T-helper 2 cell (primary cell): Measurements from ENCODE around the gene XRCC5.

Experiments used
- DNase-seq, 5 experiments: peaks; one replicate each; pipeline versions ENCODE4 v3.0.0 to v3.0.0-alpha.2; 2012 to 2022

XRCC5 gene

DNA sequence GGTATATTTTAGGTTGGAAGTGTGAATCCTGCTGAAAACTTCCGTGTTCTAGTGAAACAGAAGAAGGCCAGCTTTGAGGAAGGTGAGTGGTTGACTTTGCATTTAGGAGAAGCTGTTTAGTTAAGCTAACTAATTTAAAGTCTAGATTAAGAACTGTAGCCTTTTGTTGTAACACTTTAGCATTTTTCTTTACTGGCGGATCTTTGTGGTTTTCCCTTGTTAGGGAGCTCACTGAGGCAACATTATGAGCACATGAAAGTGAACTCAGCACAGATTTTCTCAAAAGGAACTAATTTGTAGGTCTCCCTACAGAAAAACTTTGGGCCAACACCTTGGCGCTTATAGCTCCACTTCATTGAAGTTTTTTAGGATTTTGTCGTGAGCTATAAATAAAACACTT lies 52.8 kb downstream of the XRCC5 start:
- DNase-seq = no peak

DNA sequence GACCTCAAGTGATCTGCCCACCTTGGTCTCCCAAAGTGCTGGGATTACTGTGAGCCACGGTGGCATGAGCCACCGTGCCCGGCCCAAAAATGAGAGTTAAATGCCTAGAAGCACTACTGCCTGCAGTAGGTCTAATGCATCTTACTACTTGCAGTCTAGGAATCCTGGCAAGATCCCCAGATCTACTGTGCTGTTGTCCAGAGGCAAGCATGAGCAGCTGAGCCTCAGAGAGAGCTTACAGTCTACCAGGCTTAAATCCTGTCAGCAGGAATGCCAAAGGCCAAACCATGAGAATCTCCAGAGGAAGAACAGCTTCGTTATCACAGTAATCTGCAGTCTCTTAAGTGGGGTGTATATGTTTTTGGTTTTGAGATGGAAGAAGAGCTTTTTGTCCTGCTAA lies 54.4 kb downstream of the XRCC5 start:
- no peak for DNase-seq

DNA sequence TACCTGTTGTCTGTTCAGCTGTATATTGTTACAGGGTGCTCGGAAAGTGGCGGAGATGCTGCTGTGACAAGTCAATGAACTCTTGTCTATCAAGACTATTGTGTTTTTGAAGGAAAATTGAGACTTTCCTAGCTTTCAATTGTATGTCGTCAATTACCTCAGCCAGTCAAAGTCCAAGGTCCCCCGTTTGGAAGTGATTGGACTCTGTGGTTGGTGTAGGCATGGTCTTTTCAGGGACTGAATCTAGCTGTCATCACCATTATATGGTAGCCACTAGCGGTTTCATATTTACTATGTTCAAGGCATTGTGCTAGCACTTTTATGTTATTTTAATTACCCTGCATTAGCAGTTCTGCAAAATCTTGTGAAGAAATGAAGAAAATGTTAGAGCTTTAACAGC lies 54.9 kb downstream of the XRCC5 start:
- DNase-seq = no peak

DNA sequence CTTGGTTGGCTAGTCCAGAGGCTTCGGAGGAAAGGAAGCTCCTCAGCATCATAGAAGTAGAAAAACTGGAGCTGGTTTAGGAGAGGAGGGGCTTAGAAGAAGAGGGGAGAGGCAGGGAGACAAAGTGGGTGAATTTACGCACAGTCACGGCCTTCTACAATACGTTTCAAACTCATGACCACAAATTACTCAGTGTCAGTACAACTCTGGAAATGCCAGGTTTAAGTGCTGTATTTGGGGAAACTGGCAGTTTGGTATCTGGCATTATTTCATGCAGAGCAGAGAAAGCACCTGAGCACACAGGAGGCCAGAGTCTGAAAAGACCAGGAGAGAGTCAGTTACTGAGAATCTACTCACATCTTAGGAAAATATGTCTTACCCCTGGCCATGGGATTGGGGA lies 55.4 kb downstream of the XRCC5 start:
- no peak for DNase-seq

DNA sequence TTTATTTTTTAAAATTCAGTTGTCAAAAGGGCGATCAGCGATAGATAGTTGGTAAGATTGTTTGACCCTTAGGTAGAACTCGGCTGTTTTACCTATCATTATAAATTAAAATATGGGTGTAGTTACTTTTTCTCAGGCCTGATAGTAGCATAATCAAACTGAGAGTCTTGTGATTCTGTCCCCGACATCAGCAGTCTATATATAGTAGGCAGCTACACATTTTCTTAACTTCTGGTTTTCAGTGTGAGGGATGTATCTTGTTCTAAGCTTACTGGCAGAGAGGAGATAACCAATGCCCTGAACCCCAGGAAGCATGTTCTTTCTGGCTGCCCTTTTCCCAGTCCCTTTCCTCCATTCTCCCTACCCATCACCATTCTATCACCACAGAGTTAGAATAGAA lies 56.6 kb downstream of the XRCC5 start:
- DNase-seq = no peak

DNA sequence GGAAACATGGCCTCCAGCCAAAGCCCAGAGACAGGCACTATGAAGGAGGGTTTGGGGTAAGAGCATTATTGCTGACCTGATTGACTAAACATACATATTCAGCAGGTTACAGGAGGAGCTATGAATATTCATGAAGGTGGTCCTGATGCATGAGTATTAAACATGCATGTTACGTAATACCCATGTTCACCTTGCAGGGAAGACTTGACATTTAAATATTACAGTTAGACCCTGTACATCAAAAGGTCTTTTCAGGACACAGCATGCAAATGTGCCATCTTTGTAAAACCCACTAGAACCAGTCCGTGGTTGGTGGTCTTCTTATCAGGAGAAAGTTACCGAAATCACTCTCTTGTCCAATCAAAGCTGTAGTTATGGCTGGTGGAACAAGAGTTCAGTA lies 59.9 kb downstream of the XRCC5 start:
- DNase-seq = no peak

DNA sequence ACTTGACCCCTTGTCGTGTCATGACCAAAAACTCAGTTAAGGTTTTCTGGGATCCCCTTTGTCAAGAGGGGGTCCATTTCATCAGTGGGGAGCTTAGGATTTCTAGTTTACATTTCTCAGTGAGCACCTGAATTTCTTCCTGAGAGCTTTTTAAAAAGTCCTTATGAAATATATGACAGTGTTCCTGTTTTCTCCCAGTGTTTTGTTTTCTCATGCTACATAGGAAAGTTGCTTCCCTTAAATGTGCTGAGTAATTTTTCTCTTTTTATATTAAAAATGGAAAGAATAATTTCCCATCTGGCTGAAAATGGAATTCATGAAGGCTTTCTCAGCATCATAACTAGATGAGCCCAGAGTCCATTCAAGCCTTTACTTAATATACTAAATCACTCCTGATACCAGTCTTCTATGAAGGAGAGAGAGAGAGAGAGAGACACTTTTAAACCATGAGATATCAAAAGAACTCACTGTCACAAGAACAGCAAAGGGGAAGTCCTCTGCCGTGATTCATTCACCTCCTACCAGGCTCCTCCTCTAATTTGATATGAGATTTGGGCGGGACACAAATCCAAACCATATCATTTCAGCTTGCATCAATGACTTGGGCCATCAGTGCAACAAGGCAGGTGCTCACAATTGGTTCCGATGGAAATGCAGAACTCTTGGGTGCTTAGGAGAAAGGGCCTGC lies 61.1 kb downstream of the XRCC5 start:
- DNase-seq = peak in 1 of 5 experiments; percentile 25

DNA sequence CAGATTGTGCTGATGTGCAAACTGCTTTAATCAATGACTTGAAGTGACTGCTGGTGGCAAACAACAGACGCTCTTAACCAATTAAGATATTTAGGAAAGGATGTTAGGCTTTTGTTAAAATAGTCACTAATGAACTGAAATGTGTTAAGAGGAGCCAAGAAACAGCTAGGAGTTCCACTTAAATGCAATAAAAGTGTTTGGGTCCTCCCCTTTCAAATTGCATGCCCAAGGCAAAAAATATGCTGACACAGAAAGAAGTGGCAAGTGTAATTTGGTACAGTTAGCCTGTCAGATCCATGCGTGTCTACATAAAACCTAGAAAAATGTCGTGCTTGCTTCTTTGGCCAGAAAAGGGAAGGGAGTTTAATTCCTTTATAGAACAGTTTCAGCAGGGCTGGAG lies 61.9 kb downstream of the XRCC5 start:
- DNase-seq = no peak

DNA sequence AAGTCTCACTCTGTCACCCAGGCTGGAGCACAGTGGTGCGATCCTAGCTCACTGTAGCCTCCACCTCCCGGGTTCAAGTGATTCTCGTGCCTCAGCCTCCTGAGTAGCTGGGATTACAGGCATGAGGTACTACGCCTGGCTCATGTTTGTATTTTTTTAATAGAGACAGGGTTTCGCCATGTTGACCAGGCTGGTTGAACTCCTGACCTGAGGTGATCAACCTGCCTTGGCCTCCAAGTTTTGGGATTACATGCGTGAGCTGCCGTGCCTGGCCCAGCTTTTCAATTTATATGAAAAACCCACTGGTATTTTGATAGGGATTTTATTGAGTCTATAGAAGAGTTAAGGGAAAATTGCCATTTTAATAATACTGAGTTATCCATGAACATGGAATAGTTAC lies 63.3 kb downstream of the XRCC5 start:
- DNase-seq = no peak

DNA sequence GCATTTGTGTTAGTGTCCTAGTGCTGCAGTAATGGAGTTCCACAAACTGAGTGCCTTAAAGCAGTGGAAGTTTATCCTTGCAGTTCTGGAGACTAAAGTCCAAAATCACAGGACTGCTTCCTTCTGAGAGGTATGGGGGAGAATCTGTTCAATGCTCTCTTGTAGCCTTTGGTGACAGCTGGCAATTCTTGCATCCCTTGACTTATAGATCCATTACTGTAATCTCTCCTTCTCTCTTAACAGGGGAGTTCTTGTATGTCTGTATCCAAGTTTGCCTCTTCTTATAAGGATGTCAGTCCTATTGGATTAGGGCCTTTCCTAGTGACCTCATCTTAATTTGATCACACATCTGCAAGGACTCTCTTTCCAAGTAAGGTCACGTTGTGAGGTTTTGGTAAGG lies 69.9 kb downstream of the XRCC5 start:
- no peak for DNase-seq

DNA sequence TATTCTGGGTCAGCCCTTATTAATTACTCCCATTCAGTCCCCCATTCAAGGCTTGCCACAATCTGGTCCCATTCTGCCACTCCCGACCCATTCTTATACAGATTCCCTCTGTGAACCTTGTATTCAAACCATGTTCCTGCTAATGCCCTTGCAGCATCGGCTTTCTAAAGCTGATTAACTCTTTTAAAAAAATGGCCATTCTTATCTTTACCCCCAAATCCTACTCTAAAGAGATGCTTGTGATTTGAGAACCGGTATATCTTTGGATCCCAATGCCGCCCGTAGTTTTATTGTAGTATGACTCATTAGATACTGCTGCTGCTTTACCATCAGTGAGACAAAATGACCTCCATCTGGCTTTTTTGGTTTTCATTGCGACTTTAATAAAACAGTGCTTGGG lies 72.2 kb downstream of the XRCC5 start:
- DNase-seq = no peak

DNA sequence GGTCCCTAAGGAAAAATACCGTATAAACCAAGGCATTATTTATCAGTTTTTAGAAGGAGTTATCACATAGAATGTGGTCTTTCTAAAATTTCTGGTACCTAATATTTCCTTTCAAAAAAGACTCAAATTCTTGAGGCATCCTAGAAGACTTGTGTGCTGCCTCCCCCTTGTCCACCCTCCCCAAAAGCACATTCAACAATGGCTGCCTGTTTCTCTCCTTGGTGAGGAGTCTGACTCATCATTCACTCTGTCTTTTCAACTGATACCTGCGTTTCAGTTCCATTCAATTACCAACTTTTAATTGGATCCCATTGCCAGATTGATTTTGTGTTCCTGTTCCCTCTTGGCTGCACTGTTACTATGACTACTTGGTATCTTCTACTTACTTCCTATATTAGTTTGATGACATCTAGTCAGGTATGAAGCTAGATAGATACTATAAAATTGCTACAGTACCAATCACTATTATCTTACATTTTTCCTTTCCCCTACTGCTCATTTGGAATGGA lies 72.9 kb downstream of the XRCC5 start:
- DNase-seq = no peak

DNA sequence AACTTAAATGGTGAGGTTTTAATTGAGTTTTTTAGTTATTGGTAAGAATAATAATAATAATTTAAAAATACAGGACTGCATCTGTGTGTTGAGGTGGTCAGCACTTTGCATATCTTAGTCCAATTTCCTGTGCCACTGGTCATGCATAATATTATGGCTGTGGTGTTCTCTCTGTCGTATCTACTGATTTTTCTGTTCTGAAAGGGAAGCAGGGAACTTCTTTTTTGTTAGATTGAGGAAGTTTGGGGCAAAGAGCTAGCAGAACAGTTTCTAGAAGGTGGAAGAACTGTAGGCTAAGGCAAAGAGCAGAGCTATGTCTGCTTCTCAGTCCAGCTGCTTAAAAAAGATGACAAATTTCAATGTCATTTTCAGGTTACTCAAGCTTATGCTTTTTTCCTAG lies 74.3 kb downstream of the XRCC5 start:
- no peak for DNase-seq

DNA sequence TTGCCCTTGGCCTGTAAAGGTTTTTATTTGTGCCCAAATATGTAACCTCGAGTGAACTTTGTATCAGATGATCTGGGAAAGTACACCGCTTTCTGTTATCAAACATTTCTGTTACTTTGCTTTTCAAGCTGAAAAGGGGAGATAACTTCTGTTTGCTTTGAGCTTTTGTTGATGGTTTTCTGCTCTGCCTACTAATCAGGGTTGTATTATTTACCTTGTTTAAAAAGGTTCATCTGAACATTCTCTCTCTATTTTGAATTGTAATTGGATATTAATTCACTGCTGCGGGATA lies 79.4 kb downstream of the XRCC5 start:
- no peak for DNase-seq

DNA sequence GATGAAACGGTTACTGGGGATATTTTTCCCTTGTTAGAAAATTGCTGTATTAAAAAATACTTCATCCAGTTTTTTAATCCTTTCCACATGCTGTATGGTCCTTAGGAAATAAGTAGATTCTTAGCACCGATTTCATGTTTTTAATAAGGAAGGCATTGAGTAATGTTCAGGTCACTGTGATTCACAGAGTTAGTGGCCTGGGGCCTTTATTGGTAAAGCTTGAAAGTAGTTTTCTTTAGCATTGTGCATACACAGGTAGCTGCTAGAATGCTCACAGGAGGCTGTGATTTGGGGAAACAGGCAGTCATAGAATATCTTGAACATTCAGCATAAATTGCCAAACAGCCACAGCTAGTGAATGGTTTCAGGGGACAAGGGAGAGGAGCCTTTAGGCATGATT lies 79.8 kb downstream of the XRCC5 start:
- no peak for DNase-seq

DNA sequence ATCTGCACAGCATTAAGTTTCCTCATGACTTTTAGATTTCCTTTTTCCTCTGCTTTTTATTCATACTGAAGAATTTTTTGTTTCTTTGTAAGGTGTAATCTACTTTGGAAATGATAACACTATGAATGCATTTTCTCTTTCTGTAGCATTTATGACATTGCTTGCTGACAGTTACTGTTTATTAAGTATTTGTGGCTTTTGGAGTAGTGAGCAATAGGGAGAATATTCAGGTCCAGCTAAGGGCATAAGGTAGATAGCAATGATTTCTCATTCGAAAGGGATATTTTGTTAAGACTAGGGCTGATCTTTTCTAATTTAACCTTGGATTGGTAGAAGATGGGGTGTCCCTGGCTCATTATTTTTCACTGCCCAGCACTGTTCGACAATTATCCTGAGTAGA lies 80.3 kb downstream of the XRCC5 start:
- no peak for DNase-seq

DNA sequence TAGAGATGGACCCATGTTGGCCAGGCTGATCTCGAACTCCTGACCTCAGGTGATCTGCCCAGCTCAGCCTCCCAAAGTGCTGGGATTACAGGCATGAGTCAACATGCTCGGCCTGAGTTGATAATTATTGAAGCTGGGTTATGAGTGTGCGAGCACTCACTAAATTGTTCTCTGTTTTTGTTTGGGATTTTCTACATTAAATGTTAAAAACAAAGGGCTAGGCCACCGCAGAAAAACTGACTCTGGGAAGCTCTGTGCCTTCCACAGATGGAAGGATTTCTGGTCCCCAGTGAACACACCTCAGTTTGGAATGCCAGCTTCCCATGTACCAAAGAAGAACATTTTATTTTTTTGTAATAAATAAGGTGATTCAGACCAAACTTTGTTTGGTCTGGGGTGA lies 83.0 kb downstream of the XRCC5 start:
- DNase-seq = no peak

DNA sequence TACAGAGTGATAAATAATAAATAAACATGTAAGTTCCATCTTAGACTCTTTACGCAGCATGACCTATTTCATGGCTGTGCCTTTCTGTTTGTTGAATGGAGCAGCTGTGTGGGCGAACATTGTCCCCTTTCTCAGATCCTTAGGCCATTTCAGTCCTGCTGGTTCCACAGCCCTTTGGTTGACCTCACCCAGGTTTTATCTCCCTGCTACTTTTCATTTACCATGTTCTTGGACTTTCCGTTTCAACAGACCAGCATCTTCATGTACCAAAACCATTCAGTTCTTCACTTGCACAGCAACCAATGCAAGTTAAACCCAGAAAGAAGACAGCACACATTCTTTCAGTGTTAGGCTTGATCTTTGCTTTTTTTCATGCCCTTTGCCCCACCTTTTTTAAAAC lies 83.8 kb downstream of the XRCC5 start:
- DNase-seq = no peak

DNA sequence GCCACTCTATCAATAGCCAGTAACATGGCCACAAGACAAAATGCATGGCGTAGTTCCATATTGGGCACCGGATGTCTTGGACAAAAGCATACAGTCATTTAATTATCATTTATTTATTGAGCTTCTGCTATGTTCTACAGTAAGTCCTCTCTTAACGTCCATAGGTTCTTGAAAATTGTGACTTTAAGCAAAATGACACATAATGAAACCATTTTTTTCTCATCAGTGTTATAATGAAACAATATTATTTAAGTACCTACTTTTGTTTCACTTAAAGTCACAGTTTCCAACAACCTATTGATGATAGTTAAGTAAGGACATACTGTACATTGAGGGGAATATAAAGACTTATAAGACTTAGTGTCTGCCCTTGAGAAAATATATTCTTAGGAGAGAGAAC lies 84.9 kb downstream of the XRCC5 start:
- DNase-seq = peak in 1 of 5 experiments; percentile 69

DNA sequence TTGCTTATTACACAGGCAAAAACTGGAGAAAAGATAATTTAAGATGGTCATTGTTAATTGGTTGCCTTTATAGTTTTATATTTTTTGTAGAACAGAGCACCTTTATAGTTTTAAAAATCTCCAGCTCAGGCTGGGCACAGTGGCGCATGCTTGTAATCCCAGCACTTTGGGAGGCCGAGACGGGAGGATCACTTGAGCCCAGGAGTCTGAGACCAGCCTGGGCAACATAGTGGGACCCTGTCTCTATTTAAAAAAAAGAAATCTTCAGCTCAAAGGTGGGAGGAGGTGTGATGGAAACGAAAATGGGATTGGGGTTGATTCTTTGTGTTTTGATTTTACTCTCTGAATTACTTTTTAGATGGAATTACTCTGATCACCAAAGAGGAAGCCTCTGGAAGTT lies 85.4 kb downstream of the XRCC5 start:
- DNase-seq = no peak

DNA sequence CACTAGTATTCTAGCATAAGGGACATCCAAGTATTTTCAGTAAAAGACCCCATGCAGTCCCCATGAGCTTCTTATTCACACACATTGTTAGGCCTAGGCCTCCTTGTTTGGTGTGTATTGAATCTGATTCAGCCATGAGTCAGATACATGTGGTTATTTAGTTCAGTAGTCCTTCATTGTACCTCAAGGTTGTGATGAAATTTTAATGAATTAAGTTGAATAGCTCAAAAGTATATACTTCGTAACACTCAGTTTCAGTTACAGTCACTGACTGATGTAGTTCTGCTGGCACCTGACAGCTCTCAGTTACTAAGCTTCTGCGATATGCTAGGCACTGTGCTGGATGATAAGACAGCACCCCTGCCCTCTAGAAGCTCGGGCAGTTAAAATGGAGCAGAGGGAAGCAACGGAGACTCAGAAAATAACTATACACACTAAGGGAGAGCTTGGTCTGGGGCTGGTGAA lies 86.4 kb downstream of the XRCC5 start:
- DNase-seq = peak in 1 of 5 experiments; percentile 69

DNA sequence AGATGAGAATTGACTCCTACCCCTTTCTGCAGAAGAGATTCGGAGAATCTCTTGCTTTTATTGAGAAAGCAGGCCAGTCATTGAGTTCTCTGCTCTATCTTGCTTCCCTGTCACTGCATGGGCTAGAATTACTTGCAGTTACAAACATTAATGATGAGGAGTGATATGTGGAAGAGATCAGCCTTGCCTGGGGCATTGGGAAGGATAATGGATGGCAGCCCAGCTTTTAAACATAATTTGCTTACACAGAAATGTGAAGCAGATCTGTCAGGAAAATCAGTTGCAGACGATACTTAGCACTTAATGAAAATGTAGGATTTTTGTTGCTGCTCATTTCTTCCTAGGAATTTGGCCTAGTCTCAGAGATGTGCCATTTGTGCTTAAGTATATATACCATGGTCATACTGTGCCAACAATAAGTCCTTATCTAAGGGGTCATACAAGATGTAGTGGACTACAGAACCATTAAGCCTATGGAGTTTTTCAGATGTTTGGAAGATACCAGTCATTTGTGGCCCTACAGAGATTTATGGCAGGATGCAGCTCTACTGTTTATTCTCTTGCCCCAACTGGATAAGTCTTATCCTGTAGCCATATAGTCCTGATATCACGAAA lies 92.7 kb downstream of the XRCC5 start:
- DNase-seq = no peak

DNA sequence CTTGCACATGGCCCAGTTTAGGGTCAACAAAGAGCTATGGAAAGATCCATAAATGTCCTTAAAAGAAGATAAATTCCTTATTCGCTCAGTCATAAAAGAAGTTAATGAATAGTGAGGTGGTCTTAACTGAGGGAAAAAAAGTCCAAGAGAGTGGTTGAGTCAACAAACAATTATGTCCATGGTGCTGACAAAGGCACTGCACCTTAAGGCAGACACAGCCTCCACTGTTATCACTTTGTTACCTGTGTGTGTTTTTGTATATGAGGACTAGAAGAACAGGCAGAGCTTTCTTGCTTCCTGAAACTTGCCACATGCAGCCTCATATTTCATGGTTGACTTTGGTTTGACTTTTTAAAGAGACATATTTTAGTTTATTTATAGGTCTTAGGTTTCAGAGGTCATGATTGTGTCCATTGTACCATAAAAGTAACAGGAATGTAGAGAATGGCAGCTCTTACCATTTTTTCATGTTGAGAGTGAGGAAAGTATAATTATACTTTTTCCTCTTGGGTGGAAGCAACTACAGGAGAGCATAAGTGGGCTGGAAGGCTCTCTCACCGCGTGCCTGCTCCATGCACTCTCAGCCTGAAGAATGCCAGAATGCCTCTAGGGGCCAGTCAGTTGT lies 93.6 kb downstream of the XRCC5 start:
- DNase-seq = no peak

DNA sequence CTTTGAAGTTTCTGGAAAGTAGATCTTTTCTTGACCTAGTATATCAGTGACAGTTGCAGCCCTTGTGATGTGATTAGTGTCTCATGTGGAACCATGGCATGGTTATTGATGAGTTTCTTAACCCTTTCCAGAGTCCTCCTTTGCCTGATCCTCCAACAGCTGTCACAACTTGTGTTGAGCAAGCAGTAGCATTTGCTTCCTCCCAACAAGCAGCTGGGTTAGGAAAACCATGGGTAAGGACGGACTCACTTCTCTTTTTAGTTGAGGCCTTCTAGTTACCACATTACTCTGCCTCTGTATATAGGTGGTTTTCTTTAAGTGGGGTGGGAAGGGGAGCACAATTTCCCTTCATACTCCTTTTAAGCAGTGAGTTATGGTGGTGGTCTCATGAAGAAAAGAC lies 96.3 kb downstream of the XRCC5 start:
- no peak for DNase-seq
